HG03039 (cell line): ENCODE measurements around the gene PPM1B.
"Not testable (repeated sequence)": the region's sequence is repeated elsewhere in the genome, so short reads cannot be mapped to it uniquely, and the experiment has no call there.

Experiments used
- ATAC-seq: cut with Tn5 transposase; IDR thresholded peaks from one replicate; pipeline ENCODE4 v1.9.1; 2021; ENCODE audit warnings: mild to moderate bottlenecking, moderate library complexity; ENCODE audit not compliant: unreplicated experiment

PPM1B gene

DNA sequence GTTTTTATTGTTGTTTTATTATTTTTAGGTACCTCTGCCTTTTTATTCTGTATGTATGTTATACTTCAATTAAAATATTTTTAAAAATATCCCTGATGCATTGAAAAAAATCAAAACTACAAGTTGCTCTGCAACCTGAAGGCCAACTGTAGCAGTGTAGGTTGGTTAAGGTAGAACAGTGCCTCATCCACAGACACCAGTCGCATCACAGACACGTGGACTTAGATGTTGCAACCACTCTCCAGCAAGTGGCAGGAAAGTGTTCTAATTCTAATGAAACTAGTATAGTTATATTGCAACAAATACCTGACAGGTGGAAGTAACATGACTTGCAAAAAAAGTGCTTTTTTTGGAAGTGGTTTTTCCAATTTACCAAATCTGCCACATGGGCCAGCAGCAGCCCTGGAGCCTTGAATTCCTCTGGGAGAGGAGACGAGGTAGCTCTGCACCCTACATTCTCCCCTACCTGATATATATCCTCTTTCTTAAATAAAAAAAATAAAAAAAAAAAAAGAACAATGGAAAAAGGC, 78.2 kb downstream of the PPM1B start:
- no peak for ATAC-seq

DNA sequence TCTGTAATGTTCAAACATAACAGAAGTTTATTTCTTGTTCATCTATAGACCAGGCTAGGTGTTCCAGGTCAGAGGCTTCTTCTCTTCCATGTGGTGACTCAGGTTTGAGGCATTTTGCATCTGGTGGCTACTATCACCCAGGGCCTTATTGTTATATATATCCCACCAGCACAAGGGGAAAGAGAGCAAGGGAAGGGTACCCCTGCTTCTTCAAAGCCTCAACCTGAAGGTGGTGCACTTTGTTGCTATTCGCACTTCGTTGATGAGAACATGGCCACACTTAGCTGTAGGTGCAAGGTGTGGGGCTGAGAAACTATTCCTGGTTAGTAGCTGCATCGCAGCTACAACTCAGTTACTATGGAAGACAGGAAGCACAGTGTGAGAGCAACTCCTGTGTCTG, 79.2 kb downstream of the PPM1B start:
- no peak for ATAC-seq

DNA sequence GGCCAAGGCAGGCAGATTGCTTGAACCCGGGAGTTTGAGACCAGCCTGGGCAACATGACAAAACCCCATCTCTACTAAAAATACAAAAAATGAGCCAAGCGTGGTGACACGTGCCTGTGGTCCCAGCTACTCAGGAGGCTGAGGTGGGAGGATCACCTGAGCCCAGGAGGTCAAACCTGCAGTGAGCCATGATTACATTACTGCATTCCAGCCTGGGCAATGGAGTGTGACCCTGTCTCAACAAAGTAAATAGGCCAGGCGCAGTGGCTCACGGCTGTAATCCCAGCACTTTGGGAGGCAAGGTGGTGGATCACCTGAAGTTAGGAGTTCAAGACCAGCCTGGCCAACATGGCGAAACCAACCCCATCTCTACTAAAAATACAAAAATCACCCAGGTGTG, 80.6 kb downstream of the PPM1B start:
- ATAC-seq, result not testable (repeated sequence)

DNA sequence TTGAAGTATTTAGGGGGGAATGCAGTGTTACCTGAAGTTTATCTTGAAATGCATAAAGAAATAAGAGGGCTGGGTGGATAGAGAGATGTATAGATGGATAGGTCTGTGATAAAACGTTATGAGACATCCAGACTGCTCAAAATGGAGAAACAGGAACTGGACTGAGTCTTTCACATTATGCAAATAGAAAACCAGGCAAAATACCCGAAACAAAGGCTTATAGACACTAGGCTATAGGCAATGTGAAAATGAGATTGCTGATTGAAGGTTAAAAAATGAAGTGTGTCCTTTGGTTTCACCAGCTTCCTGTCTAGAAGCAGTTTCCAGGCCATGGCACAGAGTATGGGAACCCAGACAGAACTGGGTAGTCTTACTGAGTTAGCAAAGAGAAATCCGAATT, 81.7 kb downstream of the PPM1B start:
- ATAC-seq, result no peak

DNA sequence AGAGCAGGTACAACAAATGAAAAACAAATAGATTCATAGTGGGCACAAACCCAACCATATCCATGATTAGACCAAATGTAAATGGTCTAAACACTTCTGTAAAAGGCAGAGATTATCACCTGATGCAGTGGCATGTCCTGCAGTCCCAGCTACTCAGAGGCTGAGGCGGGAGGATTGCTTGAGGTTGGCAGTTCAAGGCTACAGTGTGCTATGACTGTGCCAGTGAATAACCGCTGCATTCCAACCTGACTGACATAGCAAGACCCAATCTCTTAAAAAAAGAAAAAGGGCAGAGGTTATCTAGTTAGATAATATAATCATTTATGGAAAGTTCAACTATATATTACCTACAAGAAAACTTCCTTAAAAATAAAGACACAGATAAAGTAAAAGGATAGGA, 85.3 kb downstream of the PPM1B start:
- ATAC-seq, result no peak

DNA sequence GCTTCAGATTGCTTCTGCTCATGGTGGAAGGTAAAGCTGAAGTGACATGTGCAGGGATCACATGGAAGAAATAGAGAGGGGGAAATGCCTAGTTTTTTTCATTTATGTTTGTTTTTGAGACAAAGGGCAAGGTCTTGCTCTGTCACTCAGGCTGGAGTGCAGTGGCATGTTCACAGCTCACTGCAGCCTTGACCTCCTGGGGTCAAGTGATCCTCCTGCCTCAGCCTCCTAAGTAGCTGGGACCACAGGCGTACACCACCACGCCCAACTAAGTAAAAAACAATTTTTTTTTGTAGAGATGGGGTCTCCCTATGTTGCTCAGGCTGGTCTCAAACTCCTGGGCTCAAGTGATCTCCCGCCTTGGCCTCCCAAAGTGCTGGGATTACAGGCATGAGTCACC, 87.0 kb downstream of the PPM1B start:
- not testable (repeated sequence) for ATAC-seq

DNA sequence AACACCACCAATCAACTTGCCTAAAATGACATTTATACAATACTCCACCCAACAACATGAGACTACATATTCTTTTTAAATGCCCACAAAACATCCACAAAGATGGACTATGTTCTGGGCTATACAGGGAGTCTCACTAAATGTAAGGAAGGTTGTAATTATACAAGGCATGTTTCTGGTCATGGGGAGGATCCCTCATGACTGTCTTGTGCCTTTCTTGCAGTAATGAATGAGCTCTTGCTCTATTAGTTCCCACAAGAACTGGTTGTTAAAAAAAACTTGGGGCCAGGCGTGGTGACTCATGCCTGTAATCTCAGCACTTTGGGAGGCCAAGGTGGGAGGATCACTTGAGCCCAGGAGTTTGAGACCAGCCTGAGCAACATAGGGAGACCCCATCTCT, 89.1 kb downstream of the PPM1B start:
- ATAC-seq, result not testable (repeated sequence)

DNA sequence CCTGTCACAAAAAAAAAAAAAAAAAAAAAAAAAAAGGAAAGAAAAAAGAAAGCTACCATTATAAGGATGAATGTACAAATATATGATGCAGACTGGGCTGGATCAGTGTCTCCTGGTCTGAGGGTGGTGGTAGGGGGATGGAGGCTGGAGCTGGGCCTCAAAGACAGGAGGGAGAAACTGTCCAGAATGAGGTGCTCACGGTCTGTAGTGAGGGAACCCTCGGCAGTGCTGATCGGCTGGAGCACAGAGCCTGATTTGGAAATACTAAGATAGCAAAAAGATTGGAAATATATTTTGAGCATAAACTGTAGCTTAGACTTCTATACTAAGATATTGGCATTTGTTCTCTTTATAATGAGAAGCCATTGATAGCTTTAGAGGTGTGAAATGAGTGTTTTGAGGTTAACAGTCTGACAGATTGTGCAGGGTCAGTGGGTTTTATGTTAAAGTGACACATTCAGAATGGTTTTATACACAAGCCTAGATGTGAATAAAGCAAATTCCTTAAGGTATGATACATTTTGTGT, 98.7 kb downstream of the PPM1B start:
- no peak for ATAC-seq

DNA sequence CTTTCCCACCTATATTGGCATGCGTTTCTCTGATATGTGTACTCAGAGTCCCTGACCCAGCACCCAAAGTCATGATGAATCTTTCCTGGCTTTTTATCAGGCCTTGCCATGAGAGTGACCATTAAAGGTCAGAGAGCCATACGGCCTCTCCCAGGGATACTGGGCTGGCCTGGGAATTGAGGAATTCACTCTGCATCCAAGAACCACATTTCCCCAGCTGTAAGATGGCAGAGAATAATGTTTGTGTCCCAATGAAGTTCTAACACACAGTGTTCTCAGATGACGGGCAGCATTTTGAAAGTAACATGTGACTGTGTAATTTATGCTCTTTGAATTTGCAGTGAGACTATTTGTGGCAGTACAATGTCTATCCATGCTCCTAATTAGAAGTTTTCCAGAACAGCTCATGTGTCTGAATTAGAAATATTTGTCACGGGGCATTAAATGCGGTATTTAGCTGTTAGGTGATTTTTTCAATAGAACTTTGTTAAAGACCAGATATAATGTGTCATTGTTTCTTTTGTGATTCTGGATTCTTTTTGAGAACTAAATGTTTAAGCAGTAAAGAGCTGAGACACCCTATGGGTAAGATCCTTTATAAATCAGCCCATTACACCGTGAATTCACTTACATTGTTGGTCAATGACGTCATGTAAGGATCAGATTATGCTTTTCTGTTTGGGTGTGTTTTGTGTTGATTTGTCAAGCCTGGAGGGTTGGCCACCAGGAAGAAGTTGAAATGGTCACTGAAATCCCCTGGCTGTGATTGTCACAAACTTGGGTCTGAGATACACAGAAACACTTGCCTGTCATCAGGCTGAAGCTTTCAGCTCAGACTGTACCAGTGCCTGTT, 99.3 kb downstream of the PPM1B start:
- ATAC-seq, result no peak

DNA sequence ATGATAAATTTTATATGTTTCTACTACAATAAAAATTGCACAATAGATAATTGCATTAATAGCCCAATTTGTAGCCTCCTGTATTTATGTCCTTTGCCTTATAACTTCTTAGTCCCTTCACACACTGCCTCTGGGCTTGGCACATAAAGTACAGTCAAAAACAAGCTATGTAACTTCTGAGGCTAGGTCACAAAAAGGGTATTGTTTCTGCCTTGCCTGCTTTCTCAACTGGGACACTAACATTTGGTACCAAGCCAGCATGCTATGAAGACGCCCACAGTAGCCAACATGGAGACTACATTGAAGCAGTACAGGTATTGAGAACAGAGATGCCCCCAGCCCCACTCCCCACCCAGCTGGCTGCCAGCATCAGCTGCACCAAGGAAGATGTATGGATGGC, 101.2 kb downstream of the PPM1B start:
- no peak for ATAC-seq

DNA sequence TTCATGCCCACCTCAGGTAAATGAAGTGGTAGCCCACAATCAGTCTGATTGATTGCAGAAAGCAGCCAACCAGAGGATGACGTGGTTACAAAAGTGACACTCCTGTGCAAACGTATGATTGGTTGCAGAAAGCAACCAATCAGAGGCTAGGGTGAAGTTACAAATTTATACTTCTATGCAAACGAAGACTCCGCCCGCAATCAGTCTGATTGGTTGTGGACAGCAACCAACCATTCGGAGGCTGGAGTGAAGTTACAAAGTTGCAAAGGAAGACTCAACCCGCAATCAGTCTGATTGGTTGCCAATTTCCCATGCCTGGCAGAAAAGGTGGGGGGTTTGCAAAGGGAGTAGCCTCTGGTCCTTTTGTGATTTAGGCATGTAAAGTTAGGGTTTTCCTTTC, 102.6 kb downstream of the PPM1B start:
- no peak for ATAC-seq

DNA sequence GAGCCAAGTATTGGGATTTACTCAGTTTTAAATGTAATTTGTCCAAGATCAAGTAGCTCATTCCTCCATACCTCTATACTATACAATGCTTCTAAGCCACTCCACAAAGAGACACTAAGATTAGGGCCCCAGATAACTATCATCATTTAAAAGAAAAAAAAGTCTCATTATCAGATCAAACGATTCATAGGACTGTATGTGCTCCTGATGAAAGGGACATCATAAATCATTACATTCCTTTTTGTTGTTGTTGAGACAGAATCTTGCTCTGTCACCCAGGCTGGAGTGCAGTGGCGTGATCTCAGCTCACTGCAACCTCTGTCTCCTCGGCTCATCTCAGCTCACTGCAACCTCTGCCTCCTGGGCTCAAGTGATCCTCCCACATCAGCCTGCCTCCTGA, 104.4 kb downstream of the PPM1B start:
- no peak for ATAC-seq

DNA sequence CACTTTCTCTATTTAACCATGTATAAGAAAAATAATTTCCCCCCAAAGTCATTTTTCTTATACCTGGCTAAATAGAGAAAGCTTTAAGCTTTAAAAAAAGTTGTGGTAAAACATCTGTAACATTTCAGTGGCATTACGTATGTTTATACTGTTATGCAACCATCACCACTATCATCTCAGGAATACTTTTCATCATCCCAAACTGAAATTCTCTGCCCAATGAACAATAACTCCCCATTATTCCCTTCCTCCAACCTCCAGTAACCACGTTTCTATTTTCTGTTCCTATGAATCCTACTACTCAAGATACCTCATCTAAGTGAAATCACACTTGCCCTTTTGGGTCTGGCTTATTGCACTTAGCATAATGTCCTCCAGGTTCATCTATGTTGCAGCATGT, 104.9 kb downstream of the PPM1B start:
- ATAC-seq, result no peak

DNA sequence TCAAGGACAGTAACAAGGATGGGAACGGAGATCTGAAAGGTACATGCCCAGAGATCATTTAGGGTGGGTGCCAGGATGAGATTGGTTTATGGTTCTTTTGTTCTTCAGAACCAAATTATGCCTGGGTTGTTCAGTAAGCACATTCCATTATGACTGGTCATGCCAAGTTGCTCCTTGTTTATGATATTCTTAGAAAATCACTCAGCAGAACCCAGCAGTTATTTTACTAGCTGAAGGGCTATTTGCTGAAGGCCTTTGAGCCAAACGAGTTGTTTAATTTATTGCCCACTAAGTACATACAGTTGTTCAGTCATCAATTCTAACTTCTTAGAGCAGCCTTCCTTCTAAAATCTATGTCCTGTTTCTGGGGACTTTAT, 107.2 kb downstream of the PPM1B start:
- ATAC-seq, result no peak

DNA sequence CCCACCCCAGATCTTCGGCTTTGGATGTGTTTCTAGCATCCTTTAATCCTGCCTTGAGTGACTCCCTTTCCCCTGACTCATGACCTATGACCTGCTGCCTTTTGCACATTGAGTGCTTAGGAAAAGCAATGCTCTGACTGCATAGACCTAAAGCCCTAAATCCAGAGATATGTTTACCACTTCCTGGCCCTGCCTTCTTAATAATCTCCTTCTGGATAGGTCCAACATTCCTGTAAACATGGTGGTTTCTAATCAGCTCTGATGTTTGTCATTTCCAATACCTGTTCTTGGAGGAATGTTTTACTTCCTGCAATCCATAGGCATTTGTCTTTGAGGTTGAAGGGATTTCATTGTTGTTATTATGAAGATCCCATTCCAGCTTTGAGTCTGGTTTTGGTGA, 108.9 kb downstream of the PPM1B start:
- ATAC-seq, result no peak

DNA sequence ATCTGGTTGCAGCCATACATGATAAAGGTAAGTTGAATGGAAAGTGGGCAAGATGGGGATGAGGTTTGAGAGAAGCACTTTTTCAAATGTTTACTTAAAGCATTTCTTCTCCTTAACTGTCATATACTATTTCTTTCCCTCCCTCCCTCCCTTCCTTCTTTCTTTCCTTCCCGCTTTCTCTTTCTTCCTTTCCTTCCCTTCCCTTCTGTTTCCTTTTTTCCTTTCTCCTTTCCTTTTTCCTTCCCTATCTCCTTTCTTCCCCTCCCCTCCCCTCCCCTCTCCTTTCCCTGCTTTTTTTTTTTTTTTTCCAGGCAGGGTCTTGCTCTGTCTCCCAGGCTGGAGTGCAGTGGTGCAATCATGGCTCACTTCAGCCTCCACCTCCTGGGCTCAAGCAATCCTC, 112.2 kb downstream of the PPM1B start:
- ATAC-seq, result no peak
